Measurements from ENCODE around the gene PIP5KL1. TPM values are rescaled to one million over a fixed set of nuclear protein-coding genes. Genes with fewer than 3 reads are reported as not detected.

The PIP5KL1 gene
- total RNA-seq, 1 experiment from 2014 or later, result 7.8 TPM

DNA sequence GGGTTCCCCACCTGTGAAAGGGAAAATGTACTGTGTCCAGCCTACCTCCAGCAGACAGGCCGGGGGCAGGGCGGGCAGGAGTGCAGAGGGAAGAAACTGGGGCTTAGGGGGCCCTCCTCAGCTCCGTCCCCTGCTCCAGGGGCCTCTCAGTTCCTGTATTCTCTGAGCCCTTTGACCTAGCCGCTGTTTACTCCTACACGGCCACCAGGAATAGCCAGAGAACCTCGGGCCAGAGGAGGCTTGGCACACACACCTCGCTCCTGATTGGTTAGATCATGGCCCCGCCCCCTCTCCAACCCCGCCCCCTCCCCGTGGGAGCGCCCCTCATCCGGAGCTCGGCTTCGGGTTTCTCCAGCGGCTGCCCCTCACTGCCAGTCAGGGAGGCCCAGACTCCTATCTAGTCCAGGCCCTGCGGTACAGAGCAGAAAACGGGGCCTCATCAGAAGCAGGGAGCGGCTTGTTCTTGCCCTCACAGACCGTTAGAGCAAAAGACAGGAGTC, 33.3 kb downstream of the PIP5KL1 start:
- TF ChIP-seq POLR2AphosphoS5 (IDR thresholded peaks at IDR 0.05; ENCODE audit: low read depth, low read length) (no peak), SIN3A (IDR thresholded peaks at IDR 0.05; ENCODE audit: borderline replicate concordance, insufficient read depth, low read depth, low read length) (no peak), TCF7L2 (IDR thresholded peaks at IDR 0.05; ENCODE audit: low read depth, low read length) (no peak)
- TF ChIP-seq, protein P1, sequence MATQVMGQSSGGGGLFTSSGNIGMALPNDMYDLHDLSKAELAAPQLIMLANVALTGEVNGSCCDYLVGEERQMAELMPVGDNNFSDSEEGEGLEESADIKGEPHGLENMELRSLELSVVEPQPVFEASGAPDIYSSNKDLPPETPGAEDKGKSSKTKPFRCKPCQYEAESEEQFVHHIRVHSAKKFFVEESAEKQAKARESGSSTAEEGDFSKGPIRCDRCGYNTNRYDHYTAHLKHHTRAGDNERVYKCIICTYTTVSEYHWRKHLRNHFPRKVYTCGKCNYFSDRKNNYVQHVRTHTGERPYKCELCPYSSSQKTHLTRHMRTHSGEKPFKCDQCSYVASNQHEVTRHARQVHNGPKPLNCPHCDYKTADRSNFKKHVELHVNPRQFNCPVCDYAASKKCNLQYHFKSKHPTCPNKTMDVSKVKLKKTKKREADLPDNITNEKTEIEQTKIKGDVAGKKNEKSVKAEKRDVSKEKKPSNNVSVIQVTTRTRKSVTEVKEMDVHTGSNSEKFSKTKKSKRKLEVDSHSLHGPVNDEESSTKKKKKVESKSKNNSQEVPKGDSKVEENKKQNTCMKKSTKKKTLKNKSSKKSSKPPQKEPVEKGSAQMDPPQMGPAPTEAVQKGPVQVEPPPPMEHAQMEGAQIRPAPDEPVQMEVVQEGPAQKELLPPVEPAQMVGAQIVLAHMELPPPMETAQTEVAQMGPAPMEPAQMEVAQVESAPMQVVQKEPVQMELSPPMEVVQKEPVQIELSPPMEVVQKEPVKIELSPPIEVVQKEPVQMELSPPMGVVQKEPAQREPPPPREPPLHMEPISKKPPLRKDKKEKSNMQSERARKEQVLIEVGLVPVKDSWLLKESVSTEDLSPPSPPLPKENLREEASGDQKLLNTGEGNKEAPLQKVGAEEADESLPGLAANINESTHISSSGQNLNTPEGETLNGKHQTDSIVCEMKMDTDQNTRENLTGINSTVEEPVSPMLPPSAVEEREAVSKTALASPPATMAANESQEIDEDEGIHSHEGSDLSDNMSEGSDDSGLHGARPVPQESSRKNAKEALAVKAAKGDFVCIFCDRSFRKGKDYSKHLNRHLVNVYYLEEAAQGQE (IDR thresholded peaks at IDR 0.05; ENCODE audit: insufficient read depth in 1 of 2, low read depth in 2 of 2, low read length in 1 of 2), result no peak
- TF ChIP-seq, protein P2, sequence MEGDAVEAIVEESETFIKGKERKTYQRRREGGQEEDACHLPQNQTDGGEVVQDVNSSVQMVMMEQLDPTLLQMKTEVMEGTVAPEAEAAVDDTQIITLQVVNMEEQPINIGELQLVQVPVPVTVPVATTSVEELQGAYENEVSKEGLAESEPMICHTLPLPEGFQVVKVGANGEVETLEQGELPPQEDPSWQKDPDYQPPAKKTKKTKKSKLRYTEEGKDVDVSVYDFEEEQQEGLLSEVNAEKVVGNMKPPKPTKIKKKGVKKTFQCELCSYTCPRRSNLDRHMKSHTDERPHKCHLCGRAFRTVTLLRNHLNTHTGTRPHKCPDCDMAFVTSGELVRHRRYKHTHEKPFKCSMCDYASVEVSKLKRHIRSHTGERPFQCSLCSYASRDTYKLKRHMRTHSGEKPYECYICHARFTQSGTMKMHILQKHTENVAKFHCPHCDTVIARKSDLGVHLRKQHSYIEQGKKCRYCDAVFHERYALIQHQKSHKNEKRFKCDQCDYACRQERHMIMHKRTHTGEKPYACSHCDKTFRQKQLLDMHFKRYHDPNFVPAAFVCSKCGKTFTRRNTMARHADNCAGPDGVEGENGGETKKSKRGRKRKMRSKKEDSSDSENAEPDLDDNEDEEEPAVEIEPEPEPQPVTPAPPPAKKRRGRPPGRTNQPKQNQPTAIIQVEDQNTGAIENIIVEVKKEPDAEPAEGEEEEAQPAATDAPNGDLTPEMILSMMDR (IDR thresholded peaks at IDR 0.05), result no peak
- H3K36me3 ChIP-seq (ENCODE audit: control insufficient read depth, insufficient read depth, low read length), result peaks cover 7% of the 10 kb centered on the region; the same call in 1 of the 2 replicates
- ATAC-seq, result peak; percentile 36; the same call in 1 of the 2 replicates
- BruUV-seq (replicated peaks), result no TSS peak
- no peak for DNase-seq (ENCODE audit: low read depth, low spot score)
- ChIA-PET POLR2A (no interaction called here), CTCF (no interaction called here)
- in situ Hi-C loops (cut with HindIII; ENCODE audit: low pct_unique_long_range_greater_than_20kb, low sequenced_read_pairs), result no loop called here
- no peak overlapping the region for H3K4me3 ChIP-seq (ENCODE audit: low read depth in 2 of 2, low read length in 2 of 2)
- intact Hi-C loops (cut with micrococcal nuclease; ENCODE audit: unreplicated experiment), result no loop called here
- H3K9me3 ChIP-seq (ENCODE audit: control insufficient read depth, insufficient read depth, low read depth, low read length), result no peaks in the 10 kb centered on the region; the same call in 1 of the 2 replicates
- H3K27me3 ChIP-seq (ENCODE audit: control insufficient read depth, insufficient read depth, low read length), result no peaks in the 10 kb centered on the region
- peaks cover 10% of the 10 kb centered on the region for H3K4me1 ChIP-seq (ENCODE audit: control insufficient read depth, insufficient read depth, low read length)
- H3K27ac ChIP-seq (ENCODE audit: low read length), result no peak overlapping the region

DNA sequence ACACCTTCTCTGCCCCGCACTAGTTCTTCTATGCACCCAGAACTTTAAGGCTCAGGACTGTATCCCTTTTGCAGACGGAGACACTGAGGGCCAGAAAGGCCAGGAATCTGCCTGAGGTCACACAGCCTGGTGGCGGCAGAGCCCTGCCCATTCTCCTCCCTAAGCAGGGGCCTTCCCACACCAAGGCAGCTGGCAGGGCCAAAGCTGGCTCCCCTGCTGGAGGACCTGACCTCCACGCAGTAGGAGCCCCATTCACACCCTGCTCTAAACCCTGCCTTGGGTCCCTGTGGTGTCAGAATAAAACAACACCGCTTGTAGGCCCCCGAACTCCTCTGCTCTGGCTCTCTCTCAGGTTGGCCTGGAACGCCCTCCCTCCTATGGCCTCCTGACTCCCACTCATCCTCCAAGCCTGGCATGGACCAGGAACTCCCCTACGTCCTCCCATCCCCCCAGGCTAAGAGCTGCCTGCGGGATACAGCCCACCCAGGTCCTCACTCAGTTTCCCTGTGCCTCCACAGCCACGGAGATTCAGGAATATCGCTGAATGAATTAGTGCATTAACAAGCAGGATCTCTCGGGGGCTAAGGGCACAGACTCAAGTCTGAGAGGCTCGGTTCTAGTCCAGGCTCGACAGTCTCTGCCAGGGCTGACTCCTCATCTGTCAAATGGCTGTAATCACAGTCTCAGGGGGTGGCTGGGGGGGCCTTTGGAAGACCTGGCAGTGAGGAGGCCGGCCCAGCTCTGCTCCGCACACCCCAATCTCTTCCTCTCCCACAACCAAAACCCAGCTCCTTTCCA, 34.0 kb downstream of the PIP5KL1 start:
- ATAC-seq (no peak), DNase-seq (ENCODE audit: low read depth, low spot score) (no peak)
- Histone ChIP-seq H3K27ac (ENCODE audit: low read length) (no peak overlapping the region), H3K4me1 (ENCODE audit: control insufficient read depth, insufficient read depth, low read length) (peaks cover 10% of the 10 kb centered on the region), H3K27me3 (ENCODE audit: control insufficient read depth, insufficient read depth, low read length) (no peaks in the 10 kb centered on the region), H3K9me3 (ENCODE audit: control insufficient read depth, insufficient read depth, low read depth, low read length) (no peaks in the 10 kb centered on the region; the same call in 1 of the 2 replicates), H3K36me3 (ENCODE audit: control insufficient read depth, insufficient read depth, low read length) (peaks cover 7% of the 10 kb centered on the region; the same call in 1 of the 2 replicates), H3K4me3 (ENCODE audit: low read depth in 2 of 2, low read length in 2 of 2) (no peak overlapping the region)
- intact Hi-C loops (cut with micrococcal nuclease; ENCODE audit: unreplicated experiment), result no loop called here
- no peak for TF ChIP-seq TCF7L2 (IDR thresholded peaks at IDR 0.05; ENCODE audit: low read depth, low read length)
- no peak for TF ChIP-seq POLR2AphosphoS5 (IDR thresholded peaks at IDR 0.05; ENCODE audit: low read depth, low read length)
- TF ChIP-seq, protein P1 (IDR thresholded peaks at IDR 0.05; ENCODE audit: insufficient read depth in 1 of 2, low read depth in 2 of 2, low read length in 1 of 2), result no peak
- no peak for TF ChIP-seq SIN3A (IDR thresholded peaks at IDR 0.05; ENCODE audit: borderline replicate concordance, insufficient read depth, low read depth, low read length)
- TF ChIP-seq, protein P2 (IDR thresholded peaks at IDR 0.05), result no peak
- in situ Hi-C loops (cut with HindIII; ENCODE audit: low pct_unique_long_range_greater_than_20kb, low sequenced_read_pairs), result no loop called here
- POLR2A ChIA-PET, result no interaction called here
- CTCF ChIA-PET, result no interaction called here
- BruUV-seq (replicated peaks), result no TSS peak

Measured in Panc1 (cell line).